Upper lobe of left lung (tissue), 6 donors: Measurements from ENCODE around the gene TAF4. TPM values are rescaled to one million over a fixed set of nuclear protein-coding genes. Genes with fewer than 3 reads are reported as not detected.

Experiments used
- ATAC-seq, 2 donors: fragments of 200-7000 bp; cut with Tn5 transposase; one replicate each; pipeline ENCODE4 v1.9.1; 2022; ENCODE audit warnings: mild to moderate bottlenecking in 2 of 2, moderate library complexity in 2 of 2; ENCODE audit not compliant: low FRiP score in 2 of 2
- DNase-seq, 2 donors: peaks; one replicate each; pipeline ENCODE4 v3.0.0-alpha.2; 2019 to 2020
- H3K27ac ChIP-seq, 4 donors: fragments of 200-600 bp; sonication (generic); one replicate each; pipeline ENCODE4 v1.5.1; 2016 to 2019
- H3K27me3 ChIP-seq, 4 donors: fragments of 200-600 bp; sonication (generic); one replicate each; pipeline ENCODE4 v1.5.1; 2017 to 2019
- H3K36me3 ChIP-seq, 4 donors: fragments of 200-600 bp; sonication (generic); one replicate each; pipeline ENCODE4 v1.5.1; 2016 to 2019
- H3K4me1 ChIP-seq, 4 donors: fragments of 200-600 bp; sonication (generic); one replicate each; pipeline ENCODE4 v1.5.1; 2018 to 2019
- H3K4me3 ChIP-seq, 4 donors: fragments of 200-600 bp; sonication (generic); one replicate each; pipeline ENCODE4 v1.5.1; 2017 to 2019; ENCODE audit warnings: mild to moderate bottlenecking in 2 of 4, moderate library complexity in 1 of 4
- H3K9me3 ChIP-seq, 4 donors: fragments of 200-600 bp; sonication (generic); one replicate each; pipeline ENCODE4 v1.5.1; 2018 to 2019
- CTCF ChIP-seq, 6 experiments: fragments of 450-650 bp in 4 of 6; fragments of 200-600 bp in 2 of 6; sonication (generic) in 2 of 6; IDR thresholded peaks; one replicate each; pipeline ENCODE4 v1.5.1; 2016 to 2019; ENCODE audit warnings: antibody characterized with exemption in 6 of 6
- EP300 ChIP-seq, 4 donors: sonication (generic); formaldehyde crosslinking; IDR thresholded peaks; one replicate each; pipeline ENCODE4 v1.5.1; 2017; ENCODE audit warnings: antibody characterized with exemption in 4 of 4, control low read depth in 2 of 4
- POLR2A ChIP-seq, 4 donors: fragments of 450-650 bp; IDR thresholded peaks; one replicate each; pipeline ENCODE4 v1.5.1; 2016 to 2017; ENCODE audit warnings: antibody characterized with exemption in 4 of 4, mild to moderate bottlenecking in 2 of 4
- POLR2AphosphoS5 ChIP-seq, 2 donors: sonication (generic); formaldehyde crosslinking; IDR thresholded peaks; one replicate each; pipeline ENCODE4 v1.5.1; 2017; ENCODE audit warnings: antibody characterized with exemption in 2 of 2
- WGBS, 2 donors: methylation state at CpG; one replicate each; pipeline ENCODE4 v1.1.5; 2017 to 2018; 5-methylcytosine and 5-hydroxymethylcytosine counted together
- total RNA-seq, 6 donors: library from RNA; depleted of rRNA in 4 of 6; stranded (reverse); fragments of >200 nt in 4 of 6; gene quantifications; one replicate each; pipeline versions ENCODE4 v1.1.0 to v1.2.1, GENCODE V29; 2016 to 2021
- donor health status: DM: no; HTN: no; CAD: no; lungs with moderate emphysema.
- donor health status: DM: no; HTN: yes; CAD: no; lungs with severe emphysema.

Gene TAF4
- total RNA-seq, 6 donors from 2014 or later, result 13.0 to 44.0 (median 20.7) TPM

GRCh38 chr20:61968036-61968810, 97.5 kb downstream of the TAF4 start:
- WGBS, 2 donors, result 79 to 83% methylated on average over 19 to 22 of the region's 22 CpGs
- Histone ChIP-seq H3K36me3 (peaks cover 0 to 15% (median 10%) of the 10 kb centered on the region in 4 donors), H3K4me3 (no peak overlapping the region), H3K27me3 (peaks cover 0 to 18% (median 7%) of the 10 kb centered on the region in 4 donors), H3K27ac (no peak overlapping the region), H3K9me3 (no peaks in the 10 kb centered on the region), H3K4me1 (peaks cover 0 to 10% (median 2%) of the 10 kb centered on the region in 4 donors)
- ATAC-seq, result no peak
- no peak for DNase-seq
- TF ChIP-seq POLR2A (IDR thresholded peaks at IDR 0.05), result no peak
- TF ChIP-seq POLR2AphosphoS5 (IDR thresholded peaks at IDR 0.05), result no peak
- no peak for TF ChIP-seq CTCF (IDR thresholded peaks at IDR 0.05)
- TF ChIP-seq EP300 (IDR thresholded peaks at IDR 0.05), result no peak

GRCh38 chr20:61967300-61967699, 98.4 kb downstream of the TAF4 start:
- TF ChIP-seq POLR2AphosphoS5 (IDR thresholded peaks at IDR 0.05) (no peak), CTCF (IDR thresholded peaks at IDR 0.05) (no peak), POLR2A (IDR thresholded peaks at IDR 0.05) (no peak), EP300 (IDR thresholded peaks at IDR 0.05) (no peak)
- Histone ChIP-seq H3K4me1 (peaks cover 0 to 10% (median 2%) of the 10 kb centered on the region in 4 donors), H3K4me3 (no peak overlapping the region), H3K36me3 (peaks cover 0 to 6% (median 2%) of the 10 kb centered on the region in 4 donors), H3K27me3 (peaks cover 0 to 18% (median 7%) of the 10 kb centered on the region in 4 donors), H3K9me3 (no peaks in the 10 kb centered on the region), H3K27ac (no peak overlapping the region)
- WGBS, 2 donors, result 52 to 71% methylated on average over 4 to 5 of the region's 7 CpGs
- ATAC-seq (no peak), DNase-seq (no peak)

DNA sequence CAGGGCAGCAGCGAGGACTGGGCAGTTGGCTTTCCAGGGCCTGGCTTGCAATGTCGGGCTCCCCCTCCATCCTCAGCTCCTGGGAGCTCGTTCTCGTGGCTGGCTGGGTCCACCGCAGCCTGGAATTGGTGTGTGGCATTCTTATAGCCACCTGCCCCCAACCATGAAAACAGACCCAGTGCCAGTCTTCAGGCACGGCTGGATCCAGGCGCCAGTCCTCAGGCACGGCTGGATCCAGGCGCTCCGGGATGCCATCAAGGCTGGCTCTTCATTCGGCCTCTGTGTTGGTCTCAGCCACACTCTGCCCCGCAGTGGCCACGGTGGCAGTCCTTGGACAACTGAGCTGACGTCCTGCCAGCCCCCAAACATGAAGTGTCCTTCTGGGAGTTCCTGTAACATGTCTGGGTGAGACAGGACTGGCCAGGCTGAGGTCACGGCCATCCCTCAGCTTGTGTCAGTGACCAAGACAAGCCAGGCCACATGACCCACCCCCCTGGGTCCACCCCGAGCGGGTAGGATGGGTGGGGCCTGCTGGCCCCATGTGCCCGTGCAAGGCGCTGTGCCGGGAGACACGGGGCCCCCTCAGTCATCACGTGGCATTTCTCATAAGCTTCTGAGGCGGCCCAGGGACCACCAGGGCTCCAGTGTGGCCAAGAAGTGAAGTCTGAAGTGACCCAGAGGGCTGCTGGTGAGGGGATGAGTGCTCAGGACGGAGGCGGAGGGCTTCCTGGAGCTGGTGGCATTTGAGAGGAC, 99.0 kb downstream of the TAF4 start:
- 85 to 91% methylated on average over 8 to 23 of the region's 25 CpGs for WGBS, 2 donors
- H3K4me1 ChIP-seq, result peaks cover 0 to 10% (median 2%) of the 10 kb centered on the region in 4 donors
- ATAC-seq (peak in 1 of 2 donors; percentile 14), DNase-seq (no peak)
- H3K27me3 ChIP-seq, result peaks cover 0 to 18% (median 7%) of the 10 kb centered on the region in 4 donors
- no peak overlapping the region for H3K4me3 ChIP-seq
- H3K27ac ChIP-seq, result no peak overlapping the region
- no peaks in the 10 kb centered on the region for H3K9me3 ChIP-seq
- H3K36me3 ChIP-seq, result no peaks in the 10 kb centered on the region
- TF ChIP-seq POLR2AphosphoS5 (IDR thresholded peaks at IDR 0.05) (no peak), EP300 (IDR thresholded peaks at IDR 0.05) (no peak), POLR2A (IDR thresholded peaks at IDR 0.05) (no peak), CTCF (IDR thresholded peaks at IDR 0.05) (no peak)

DNA sequence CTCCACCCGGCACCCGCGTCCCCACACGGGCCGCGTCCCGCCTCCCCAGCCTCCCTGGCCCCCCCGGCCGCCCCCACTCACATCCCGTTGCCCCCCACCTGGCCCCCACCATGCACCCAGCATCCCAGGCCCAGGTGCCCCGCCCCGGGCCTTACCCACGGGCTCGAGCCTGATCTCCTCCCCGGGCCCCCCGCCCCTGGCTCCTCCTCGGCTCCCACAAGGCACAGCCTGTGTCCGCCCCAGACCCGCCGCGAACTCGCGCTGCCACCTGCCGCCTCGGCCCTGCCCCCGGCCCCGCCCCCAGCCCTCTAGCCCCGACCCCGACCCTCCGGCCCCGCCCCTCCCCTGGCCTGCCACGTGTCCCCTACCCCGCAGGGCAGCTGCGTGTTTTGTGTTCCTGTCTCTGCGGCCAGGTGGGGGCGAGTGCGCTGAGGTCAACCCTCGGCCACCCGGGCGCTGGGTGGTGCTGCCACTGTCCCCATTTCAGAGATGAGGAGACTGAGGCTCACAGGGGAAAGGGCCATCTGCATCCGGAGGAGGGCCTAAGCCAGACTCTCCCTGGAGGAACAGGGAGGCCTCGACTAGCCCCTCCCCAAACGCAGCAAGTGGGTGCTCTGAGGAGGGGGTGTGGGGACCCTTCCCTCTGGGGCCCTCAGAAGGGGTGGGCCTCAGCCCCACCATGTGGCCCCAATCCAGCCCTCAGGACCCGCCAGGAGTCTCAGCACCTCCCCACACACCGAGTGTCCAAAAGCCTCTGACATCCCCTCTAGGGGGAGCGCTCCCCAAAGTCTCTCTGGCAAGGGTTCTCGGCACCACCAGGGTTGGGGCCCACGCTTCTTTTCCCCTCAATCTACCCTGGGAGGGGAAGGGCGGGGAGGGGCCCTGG, 99.8 kb downstream of the TAF4 start:
- Histone ChIP-seq H3K36me3 (no peaks in the 10 kb centered on the region), H3K4me1 (peaks cover 0 to 10% (median 2%) of the 10 kb centered on the region in 4 donors), H3K9me3 (no peaks in the 10 kb centered on the region), H3K27me3 (peaks cover 0 to 18% (median 7%) of the 10 kb centered on the region in 4 donors), H3K27ac (no peak overlapping the region), H3K4me3 (no peak overlapping the region)
- DNase-seq, result no peak
- no peak for TF ChIP-seq POLR2AphosphoS5 (IDR thresholded peaks at IDR 0.05)
- no peak for TF ChIP-seq EP300 (IDR thresholded peaks at IDR 0.05)
- TF ChIP-seq POLR2A (IDR thresholded peaks at IDR 0.05), result no peak
- TF ChIP-seq CTCF (IDR thresholded peaks at IDR 0.05), result no peak
- 16 to 27% methylated on average over 10 to 41 of the region's 49 CpGs for WGBS, 2 donors
- peak in 1 of 2 donors; percentile 20 for ATAC-seq
